Lung microvascular endothelial cell (primary cell): ENCODE data around the gene NEK11. TPM values are rescaled to one million over a fixed set of nuclear protein-coding genes. Genes with fewer than 3 reads are reported as not detected.
"Not testable (repeated sequence)": the region's sequence is repeated elsewhere in the genome, so short reads cannot be mapped to it uniquely, and the experiment has no call there.

ENCODE experiments used
- DNase-seq, 2 donors: peaks; one replicate each; pipeline versions ENCODE4 v3.0.0 to v3.0.0-alpha.2; 2010; ENCODE audit warnings: low read depth in 2 of 2
- total RNA-seq: library from RNA; depleted of rRNA; stranded (reverse); fragments of >200 nt; gene quantifications from 2 replicates; pipeline ENCODE4 v1.2.1, GENCODE V29; 2014

Gene NEK11
- total RNA-seq, 1 donor from 2014 or later = 2.0 TPM

- no peak for DNase-seq
Observed at GRCh38 chr3:131356006-131356595, 329.4 kb downstream of the NEK11 start.

GRCh38 chr3:131357275-131357674 lies 330.6 kb downstream of the NEK11 start:
- no peak for DNase-seq

GRCh38 chr3:131360191-131360755 lies 333.6 kb downstream of the NEK11 start:
- DNase-seq = no peak

GRCh38 chr3:131361066-131361463 lies 334.4 kb downstream of the NEK11 start:
- DNase-seq = not testable (repeated sequence)

- peak in 1 of 2 donors; percentile 32 for DNase-seq
Observed at GRCh38 chr3:131361464-131362421, 335.1 kb downstream of the NEK11 start.

GRCh38 chr3:131363275-131363674 lies 336.6 kb downstream of the NEK11 start:
- no peak for DNase-seq

- DNase-seq = no peak
Observed at GRCh38 chr3:131370935-131371687, 344.4 kb downstream of the NEK11 start.

- DNase-seq = no peak
Observed at GRCh38 chr3:131371688-131372066, 345.0 kb downstream of the NEK11 start.

GRCh38 chr3:131374741-131375140 lies 348.1 kb downstream of the NEK11 start:
- no peak for DNase-seq

GRCh38 chr3:131380821-131381444 lies 354.3 kb downstream of the NEK11 start:
- not testable (repeated sequence) for DNase-seq

- peak; percentile 99 for DNase-seq
Observed at GRCh38 chr3:131381445-131382291, 355.0 kb downstream of the NEK11 start, which contains the start of gene NUDT16. Gene NUDT16 (plus strand): TSS chr3:131381774. CDS start chr3:131381805, 31 bp downstream.

- DNase-seq = peak; percentile 53 to 71
Observed at GRCh38 chr3:131386429-131387165, 359.9 kb downstream of the NEK11 start.

- no peak for DNase-seq
Observed at GRCh38 chr3:131387796-131388489, 361.3 kb downstream of the NEK11 start.

GRCh38 chr3:131388490-131388799 lies 361.8 kb downstream of the NEK11 start:
- peak; percentile 49 to 75 for DNase-seq

- no peak for DNase-seq
Observed at GRCh38 chr3:131390331-131390730, 363.7 kb downstream of the NEK11 start.

- DNase-seq = no peak
Observed at GRCh38 chr3:131393051-131393450, 366.4 kb downstream of the NEK11 start.

GRCh38 chr3:131393868-131394267 lies 367.2 kb downstream of the NEK11 start:
- no peak for DNase-seq

- DNase-seq = no peak
Observed at GRCh38 chr3:131394400-131394799, 367.7 kb downstream of the NEK11 start.

- no peak for DNase-seq
Observed at GRCh38 chr3:131396170-131396569, 369.5 kb downstream of the NEK11 start.
